GM13977 (cell line): ENCODE results near the gene ELOB.

ENCODE experiments used
- DNase-seq: peaks from one replicate; pipeline ENCODE4 v3.0.0; 2012; ENCODE audit warnings: low spot score
- CTCF ChIP-seq: IDR thresholded peaks from 2 replicates; pipeline ENCODE4 v1.5.1; 2012; ENCODE audit warnings: mild to moderate bottlenecking, control low read depth; ENCODE audit not compliant: insufficient read depth; ENCODE audit errors: extremely low read depth, missing control alignments
- in situ Hi-C: fragments of 300-500 bp; cut with MboI; formaldehyde crosslinking; loops from one replicate; pipeline ENCODE4 v1.12.0; 2022; ENCODE audit warnings: low sequenced_read_pairs, low pct_unique_long_range_greater_than_20kb, mixed read lengths, inconsistent platforms; ENCODE audit not compliant: unreplicated experiment

The ELOB gene

GRCh38 chr16:2769100-2769529, 8.0 kb downstream of the ELOB start:
- DNase-seq = no peak
- no peak for TF ChIP-seq CTCF
- in situ Hi-C loops = no loop called here

GRCh38 chr16:2768403-2769089, 8.5 kb downstream of the ELOB start:
- TF ChIP-seq CTCF = no peak
- in situ Hi-C loops = no loop called here
- no peak for DNase-seq

- in situ Hi-C loops = no loop called here
- no peak for TF ChIP-seq CTCF
- DNase-seq = no peak
These were observed 9.2 kb downstream of the ELOB start for GRCh38 chr16:2767891-2768290.

- no peak for TF ChIP-seq CTCF
- in situ Hi-C loops = no loop called here
- no peak for DNase-seq
These were observed 9.8 kb downstream of the ELOB start for GRCh38 chr16:2767140-2767731.

GRCh38 chr16:2766430-2767139, 10.5 kb downstream of the ELOB start:
- no peak for DNase-seq
- TF ChIP-seq CTCF = no peak
- in situ Hi-C loops = no loop called here

- TF ChIP-seq CTCF = no peak
- in situ Hi-C loops = no loop called here
- no peak for DNase-seq
These were observed 11.3 kb downstream of the ELOB start for GRCh38 chr16:2765462-2766404.
